Fibroblast of mammary gland (primary cell): ENCODE measurements around the gene ATP1A2.

Source experiments
- DNase-seq: peaks from one replicate; pipeline ENCODE4 v3.0.0-alpha.2; 2010; ENCODE audit warnings: low read depth
- H3K4me3 ChIP-seq: 2 replicates; pipeline ENCODE4 v1.5.1; 2011; ENCODE audit warnings: low read depth, mild to moderate bottlenecking, low read length, moderate library complexity; ENCODE audit not compliant: control insufficient read depth
- TF ChIP-seq, protein P1 (sequence below): conservative IDR thresholded peaks from 2 replicates; pipeline ENCODE4 v1.5.1; 2011; ENCODE audit warnings: low read depth, low read length, inconsistent platforms; ENCODE audit not compliant: control insufficient read depth, insufficient read depth

ATP1A2 gene

DNA sequence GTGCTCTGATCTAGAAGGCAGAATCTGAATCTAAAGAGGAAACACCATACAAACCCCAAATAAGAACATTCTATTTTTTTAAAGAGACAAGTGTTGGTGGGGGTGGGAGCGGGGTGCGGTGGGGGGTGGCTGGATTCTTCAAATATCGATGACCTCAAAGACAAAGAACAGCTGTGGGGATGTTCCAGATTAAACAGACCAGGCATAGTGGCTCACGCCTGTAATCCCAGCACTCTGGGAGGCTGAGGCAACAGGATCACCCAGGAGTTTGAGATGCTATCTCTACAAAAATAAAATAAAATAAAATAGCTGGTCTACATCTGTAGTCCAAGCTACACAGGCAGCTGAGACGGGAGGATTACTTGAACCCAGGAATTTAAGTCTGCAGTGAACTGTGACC is 40.8 kb downstream of the ATP1A2 start:
- TF ChIP-seq, protein P1, sequence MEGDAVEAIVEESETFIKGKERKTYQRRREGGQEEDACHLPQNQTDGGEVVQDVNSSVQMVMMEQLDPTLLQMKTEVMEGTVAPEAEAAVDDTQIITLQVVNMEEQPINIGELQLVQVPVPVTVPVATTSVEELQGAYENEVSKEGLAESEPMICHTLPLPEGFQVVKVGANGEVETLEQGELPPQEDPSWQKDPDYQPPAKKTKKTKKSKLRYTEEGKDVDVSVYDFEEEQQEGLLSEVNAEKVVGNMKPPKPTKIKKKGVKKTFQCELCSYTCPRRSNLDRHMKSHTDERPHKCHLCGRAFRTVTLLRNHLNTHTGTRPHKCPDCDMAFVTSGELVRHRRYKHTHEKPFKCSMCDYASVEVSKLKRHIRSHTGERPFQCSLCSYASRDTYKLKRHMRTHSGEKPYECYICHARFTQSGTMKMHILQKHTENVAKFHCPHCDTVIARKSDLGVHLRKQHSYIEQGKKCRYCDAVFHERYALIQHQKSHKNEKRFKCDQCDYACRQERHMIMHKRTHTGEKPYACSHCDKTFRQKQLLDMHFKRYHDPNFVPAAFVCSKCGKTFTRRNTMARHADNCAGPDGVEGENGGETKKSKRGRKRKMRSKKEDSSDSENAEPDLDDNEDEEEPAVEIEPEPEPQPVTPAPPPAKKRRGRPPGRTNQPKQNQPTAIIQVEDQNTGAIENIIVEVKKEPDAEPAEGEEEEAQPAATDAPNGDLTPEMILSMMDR: no peak
- no peak for DNase-seq
- H3K4me3 ChIP-seq: no peak overlapping the region

- TF ChIP-seq, protein P1: no peak
- DNase-seq: no peak
- no peak overlapping the region for H3K4me3 ChIP-seq
Observed at GRCh38 chr1:160157174-160157573, 41.6 kb downstream of the ATP1A2 start.

- no peak for DNase-seq
- TF ChIP-seq, protein P1: no peak
- H3K4me3 ChIP-seq: no peak overlapping the region
Observed at GRCh38 chr1:160158031-160158430, 42.5 kb downstream of the ATP1A2 start.

GRCh38 chr1:160158534-160158933 is 43.0 kb downstream of the ATP1A2 start:
- H3K4me3 ChIP-seq: no peak overlapping the region
- TF ChIP-seq, protein P1: no peak
- no peak for DNase-seq

DNA sequence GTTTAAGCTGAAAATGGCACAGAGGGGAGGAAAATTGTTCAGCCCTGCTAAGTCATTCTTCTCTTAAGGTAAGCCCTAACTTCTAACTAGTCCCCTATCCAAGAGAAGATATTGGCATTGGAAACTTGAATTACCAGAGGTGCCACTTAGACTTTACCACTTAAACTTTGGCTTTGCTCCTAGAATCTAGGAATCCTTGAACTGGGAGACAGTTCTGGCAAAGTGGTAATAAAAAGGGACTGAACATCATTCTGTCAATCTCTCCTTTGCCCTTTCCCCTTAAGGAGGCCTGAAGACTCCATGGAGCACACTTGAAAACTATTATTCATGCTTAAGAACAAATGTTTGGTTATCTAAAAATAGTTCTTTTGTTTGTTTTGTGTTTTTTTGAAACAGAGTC is 44.3 kb downstream of the ATP1A2 start:
- DNase-seq: no peak
- TF ChIP-seq, protein P1: no peak
- no peak overlapping the region for H3K4me3 ChIP-seq

DNA sequence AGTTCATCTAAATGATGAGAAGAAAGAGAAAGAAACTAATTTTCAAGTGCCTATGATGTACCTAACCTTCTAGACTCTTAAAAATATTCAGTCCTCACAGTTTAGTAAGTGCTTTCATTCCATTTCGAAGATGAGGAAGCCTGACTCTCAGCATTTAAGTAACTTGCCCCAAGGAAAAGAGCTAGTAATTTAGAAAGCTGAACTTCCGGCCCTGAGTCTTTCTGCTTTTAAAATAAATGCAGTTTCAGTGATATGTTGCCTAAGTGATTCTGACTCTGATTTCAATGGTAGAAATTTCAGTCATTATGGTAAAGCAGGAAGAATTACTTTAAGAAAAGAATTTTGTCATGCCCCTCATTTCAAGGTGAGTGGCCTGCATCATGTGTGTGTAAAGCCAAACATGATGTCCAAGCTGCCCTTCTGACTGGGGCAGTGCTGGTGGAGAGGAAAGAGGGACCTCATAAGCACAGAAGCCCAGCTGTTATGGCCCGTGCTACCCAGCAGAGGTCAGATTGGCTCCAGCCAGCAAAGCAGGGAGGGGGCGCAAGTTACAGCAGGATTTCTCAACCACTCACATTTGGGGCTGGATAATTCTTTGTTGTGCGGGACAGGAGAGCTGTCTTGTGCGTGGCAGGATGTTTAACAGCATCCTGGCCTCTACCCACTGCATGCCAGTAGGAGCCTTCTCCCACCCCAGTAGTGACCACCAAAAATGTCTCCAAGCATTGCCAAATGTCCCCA is 46.6 kb downstream of the ATP1A2 start:
- DNase-seq: peak; percentile 19

More for the DNA sequence above, 46.6 kb downstream of the ATP1A2 start:
- TF ChIP-seq, protein P1: peak; percentile 46
- no peak overlapping the region for H3K4me3 ChIP-seq
